HG02571 (cell line): ENCODE data around the gene GABARAP.

ENCODE experiments used
- ATAC-seq: cut with Tn5 transposase; IDR thresholded peaks from one replicate; pipeline ENCODE4 v1.9.1; 2021; ENCODE audit warnings: mild to moderate bottlenecking, moderate library complexity; ENCODE audit not compliant: unreplicated experiment

GABARAP gene

GRCh38 chr17:7223375-7223774, 18.9 kb downstream of the GABARAP start:
- ATAC-seq = no peak

DNA sequence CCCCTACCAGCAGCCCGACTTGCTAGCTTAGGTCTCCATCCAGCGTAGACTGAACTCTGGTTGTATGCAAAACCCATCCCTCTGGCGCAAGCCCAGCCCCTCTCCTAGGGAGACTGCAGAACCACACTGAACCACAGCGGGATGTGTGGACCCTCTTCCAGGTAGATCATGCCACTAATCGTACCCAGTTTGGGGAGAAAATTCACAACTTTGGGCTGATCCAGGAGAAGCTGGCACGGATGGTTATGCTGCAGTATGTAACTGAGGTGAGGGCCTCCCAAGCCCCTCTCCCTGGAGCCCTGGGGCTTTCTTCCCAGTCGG, 19.3 kb downstream of the GABARAP start:
- no peak for ATAC-seq

- ATAC-seq = no peak
These were observed 19.9 kb downstream of the GABARAP start for GRCh38 chr17:7222093-7222971.

- no peak for ATAC-seq
These were observed 20.8 kb downstream of the GABARAP start for GRCh38 chr17:7221278-7222092.

DNA sequence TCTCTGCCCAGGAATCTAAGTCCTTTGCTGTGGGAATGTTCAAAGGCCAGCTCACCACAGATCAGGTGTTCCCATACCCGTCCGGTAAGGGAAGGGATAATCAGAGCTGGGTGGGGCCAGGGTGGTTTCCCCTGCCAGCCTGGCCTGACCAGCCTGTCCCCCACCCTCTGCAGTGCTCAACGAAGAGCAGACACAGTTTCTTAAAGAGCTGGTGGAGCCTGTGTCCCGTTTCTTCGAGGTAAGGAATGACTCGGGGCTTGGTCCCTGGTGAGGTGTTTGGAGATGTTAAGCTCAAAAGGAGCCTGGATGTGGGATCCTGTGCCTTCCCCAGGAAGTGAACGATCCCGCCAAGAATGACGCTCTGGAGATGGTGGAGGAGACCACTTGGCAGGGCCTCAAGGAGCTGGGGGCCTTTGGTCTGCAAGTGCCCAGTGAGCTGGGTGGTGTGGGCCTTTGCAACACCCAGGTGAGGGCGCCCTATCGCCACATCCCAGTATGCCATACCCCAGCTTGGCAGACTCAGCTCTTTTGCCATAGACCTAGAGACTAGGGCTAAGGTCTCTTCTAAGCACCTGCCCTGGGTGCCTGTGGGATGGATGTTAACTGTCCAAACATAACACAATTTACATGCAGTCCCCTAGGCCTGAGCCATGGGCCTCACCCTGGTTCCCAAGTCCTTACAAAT, 21.5 kb downstream of the GABARAP start:
- no peak for ATAC-seq

- ATAC-seq = peak; percentile 53
These were observed 22.2 kb downstream of the GABARAP start, which contains the start of the genes ACADVL and DLG4 for GRCh38 chr17:7219812-7220592. Gene ACADVL, plus strand, starts transcription at chr17:7219938. Its CDS starts 47 bp downstream, at chr17:7219985. Gene DLG4, minus strand, starts transcription at chr17:7219836.

DNA sequence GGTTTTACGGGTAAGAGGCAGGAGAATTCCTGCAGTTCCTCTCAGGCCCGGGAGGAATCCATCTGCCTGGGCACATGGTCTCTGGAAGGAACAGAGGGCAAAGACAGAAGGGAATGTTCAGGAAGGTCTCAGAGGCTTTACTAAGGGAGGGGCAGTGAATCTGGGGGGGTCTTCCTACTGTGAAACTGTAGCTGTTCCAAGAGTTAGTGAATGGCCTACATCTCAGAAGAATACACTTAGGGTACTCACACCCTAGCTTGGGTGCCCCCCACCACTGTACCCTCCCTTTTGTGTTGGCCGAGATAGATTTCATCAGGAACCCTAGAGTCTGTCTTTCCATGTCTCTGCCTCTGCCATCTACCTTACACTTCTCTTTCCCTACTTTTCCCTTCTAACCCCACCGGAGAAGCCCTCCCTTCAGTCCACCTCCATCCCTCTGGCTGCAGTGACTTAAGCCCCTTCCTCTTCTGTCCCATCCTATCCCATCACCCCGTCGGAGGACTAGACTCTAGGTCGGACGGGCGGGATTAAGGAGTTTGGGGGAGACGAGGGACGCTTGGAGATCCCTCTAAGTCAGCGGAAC, 22.9 kb downstream of the GABARAP start:
- no peak for ATAC-seq

DNA sequence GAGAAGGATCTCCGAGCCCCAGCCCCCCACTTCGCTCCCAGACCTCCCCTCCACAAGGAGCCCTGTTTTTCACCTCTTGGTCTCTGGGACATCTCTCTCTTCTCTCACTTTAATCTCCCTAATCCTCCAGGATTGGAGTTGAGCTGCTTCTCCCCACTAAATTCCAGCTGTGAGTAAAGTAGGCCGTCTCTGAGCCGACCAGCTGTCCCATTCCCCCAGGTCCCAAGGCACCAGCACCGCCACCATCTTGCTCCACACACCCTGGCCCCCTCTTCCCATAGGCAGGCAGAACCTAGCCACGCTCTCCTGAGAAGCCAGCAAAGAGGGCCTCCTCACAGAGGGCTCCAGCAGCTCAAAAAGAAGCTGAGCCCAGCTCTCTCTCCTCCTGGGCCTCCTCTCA, 23.5 kb downstream of the GABARAP start:
- ATAC-seq = no peak

GRCh38 chr17:7218166-7218565, 24.1 kb downstream of the GABARAP start:
- ATAC-seq = no peak

DNA sequence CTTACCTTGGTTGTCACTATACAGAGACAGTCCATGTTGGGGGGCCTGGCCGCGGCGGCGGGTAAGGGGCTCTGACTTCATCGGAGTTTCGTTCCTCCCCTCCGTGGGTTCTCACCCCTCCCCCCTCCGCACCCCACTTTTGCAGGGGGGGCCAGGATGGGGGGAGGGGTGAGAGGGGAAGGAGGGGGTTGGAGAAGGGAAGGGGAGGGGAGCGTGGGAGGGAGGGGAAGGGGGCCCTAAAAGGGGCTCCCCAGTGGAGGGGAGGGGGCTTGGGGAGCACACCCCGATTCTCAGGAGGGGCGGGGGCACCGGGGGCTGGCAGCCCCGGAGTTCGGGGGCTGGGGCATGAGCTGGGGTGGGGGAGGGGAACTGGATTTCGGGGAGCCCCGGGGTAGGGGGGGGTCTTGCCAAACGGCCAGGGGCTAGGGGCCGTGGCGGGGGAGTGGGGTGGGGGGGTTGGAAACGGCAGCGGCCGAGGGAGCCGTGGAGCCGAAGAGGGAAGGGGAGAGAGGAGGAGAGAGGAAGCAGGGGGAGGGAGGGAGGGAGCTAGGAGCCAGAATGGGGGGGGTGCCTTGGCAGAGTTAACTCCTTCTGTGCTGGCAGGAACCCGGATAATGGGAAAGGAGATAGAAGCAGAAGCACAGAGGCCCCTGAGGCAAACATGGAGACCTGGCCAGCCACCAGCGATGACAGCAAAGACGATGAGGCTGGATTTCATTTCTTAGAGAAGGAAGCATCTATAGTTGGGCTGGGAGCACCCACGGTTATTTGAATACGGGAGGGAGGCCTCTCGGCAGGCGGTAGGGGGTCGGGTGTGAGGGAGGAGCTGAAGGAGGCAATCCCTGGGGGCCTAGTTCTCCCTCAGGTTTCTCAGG, 24.9 kb downstream of the GABARAP start:
- no peak for ATAC-seq

DNA sequence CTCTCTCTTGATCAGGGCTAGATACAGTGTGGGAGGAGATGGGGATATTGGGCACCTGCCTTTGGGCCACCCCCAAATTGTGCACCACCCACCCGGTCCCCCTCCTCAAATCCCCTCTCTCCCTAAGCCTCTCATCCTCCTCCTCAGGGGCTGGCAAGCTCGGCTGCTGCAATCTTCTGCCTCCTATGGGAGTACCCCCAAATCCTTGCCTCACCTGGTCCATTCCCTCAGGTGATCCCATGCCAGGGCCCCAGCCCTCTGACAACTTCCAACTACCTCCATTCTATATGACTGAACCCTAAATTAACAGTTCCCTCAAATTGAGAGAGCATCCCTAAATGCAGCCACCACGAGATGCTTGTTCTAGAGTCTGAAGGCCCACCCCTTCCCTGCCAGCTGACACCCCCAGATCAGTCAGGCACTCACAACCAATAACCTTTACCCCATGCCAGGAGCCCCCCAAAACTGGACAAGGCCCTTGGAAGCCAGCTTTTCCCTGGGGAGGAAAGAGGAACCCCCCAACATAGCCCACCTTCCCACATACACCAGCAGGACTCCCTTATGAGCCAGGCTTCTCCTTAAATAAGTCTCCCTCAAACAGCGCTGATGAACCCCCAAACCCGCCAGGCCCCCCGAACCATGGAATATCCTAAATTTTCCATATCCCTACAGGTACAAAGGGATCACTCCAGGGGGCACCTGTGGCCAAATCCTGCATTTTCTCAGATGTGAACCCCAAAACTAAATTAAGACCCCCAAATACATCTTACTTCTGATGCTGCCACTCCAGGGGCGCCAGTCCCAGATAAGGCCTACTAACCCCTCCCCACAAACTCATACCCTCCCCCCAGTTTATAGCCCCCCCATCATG, 25.8 kb downstream of the GABARAP start:
- no peak for ATAC-seq

DNA sequence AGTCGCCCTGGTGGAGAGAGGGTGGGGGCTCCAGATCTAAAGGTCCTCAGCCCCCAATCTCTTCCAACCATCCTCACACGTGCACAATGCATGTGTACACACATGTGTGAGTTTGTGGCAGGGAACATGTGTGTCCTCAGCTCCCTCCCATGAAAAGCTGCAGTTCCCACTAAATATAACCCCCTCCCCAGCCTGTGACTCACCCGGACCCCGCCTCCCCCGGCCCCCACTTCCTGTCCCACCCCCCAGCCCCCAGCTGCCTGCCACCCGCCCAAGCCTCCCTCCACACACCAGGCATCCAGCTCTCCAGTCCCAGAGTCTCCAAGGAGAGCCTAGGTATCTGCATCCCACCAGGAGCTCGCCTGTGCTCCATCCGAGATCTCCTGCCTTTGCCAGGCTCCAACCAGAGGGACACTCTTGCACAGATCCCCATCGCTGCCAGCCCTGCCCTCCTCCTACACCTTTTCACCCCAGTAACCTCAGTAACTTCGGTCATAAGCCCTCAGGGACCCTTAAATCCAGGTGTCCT, 26.5 kb downstream of the GABARAP start:
- no peak for ATAC-seq

GRCh38 chr17:7215136-7215638, 27.1 kb downstream of the GABARAP start:
- ATAC-seq = no peak

DNA sequence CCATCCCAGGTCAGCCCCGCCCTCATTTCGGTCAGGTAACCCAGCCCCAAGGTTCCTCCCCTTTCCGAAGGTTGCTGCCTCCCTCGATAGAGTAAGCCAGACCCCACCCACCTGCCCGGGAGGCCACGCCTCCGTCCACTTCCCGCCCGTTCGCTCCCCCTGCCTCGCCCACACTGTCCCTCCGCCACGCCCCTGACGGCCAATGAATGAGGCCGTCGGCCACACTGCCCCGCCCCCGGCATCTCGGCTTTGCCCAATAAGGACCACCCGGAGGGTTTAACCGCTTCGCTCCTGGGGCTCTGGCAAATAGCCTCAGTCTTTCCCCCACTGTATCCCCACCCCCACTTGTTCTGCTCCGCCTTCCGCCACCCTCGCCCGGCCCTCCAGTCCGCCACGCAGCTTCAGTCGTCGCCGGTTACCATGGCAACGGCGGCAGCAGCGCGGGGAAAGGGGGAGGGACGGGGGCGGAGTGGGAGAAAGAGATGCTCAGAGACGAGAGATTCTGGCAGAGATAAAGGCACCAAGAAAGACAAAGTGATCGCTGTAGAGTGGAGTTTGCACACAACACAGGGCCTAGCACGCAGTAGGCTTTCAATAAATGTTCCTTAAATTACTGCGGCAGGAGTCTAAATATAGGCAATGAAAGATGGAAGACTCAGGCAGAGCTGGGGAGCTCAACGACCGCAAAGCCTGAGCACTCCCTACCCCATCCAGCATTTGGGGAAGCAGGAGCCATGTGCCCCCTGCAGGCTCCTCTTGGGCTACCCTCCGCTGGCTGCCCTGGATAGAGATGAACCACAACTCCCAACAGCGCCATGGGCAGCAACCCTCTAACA, 27.7 kb downstream of the GABARAP start:
- ATAC-seq = peak; percentile 69

DNA sequence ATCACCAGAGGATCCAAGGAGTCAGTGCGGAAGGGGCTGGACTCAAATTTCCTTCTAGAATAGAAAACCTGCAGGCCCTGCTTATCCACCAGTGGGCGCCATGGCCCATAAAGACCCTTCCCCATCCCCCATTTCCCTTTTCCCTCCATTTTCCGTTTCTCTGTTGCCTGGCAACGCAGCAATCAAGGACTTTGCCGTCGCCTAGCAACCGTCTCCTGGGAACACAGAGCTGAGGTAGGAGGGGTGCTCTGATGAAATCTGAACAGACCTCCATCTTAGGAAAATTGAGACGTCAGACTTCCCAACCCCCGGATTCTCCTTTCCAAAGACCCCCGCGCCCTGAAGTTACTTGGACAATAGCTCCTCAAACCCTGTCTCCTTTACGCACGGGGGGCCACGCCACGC, 28.4 kb downstream of the GABARAP start:
- no peak for ATAC-seq

DNA sequence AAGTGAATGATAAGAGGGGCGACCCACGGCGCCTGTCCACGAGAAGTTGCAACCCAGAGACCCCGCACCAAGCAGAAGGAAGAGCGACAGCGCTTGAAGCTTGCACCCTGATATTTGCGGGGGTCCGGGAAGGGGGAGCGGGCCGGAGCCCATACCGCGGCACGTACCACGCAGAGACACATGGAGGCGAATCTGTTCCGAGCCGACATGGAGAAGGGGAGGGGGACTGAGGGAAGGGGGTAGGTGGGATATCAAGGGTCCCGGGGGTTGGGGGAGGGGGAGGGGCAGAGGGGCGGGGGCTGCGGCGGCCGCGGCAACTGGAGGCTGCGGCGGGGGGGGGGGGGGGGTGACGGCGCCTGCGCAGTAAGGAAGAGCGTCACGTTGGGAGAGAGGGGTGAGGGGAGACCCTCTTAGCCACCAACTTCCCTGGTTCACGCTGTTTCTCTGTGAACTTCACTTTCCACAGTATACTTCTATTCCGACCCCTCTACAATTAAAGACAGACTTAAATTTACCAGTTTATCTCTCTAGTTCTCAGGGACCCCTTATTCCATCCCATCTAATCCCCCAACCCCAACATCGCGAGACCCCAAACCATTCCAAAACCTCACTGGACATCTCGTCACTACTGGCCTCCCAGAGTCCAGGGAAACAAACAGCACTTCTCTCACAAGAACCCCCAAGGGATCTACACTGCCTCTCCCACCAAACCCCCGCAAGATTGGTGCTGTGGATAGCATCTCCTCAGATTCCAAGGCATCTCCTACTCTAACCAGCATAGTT, 30.6 kb downstream of the GABARAP start:
- no peak for ATAC-seq
